NCI-H1092 (cell line): Measurements from ENCODE around the gene NR3C1.

Experiments
- DNase-seq: peaks from one replicate; lab custom pipeline; 2025; lab: John Stamatoyannopoulos, UW

NR3C1 gene

GRCh38 chr5:143398451-143399237, 4.8 kb downstream of the NR3C1 start:
- no peak for DNase-seq

GRCh38 chr5:143398053-143398355, 5.5 kb downstream of the NR3C1 start:
- no peak for DNase-seq

- no peak for DNase-seq
These were observed 6.0 kb downstream of the NR3C1 start for GRCh38 chr5:143397302-143398052.

- no peak for DNase-seq
These were observed 7.0 kb downstream of the NR3C1 start for GRCh38 chr5:143396353-143396940.

GRCh38 chr5:143395638-143396352, 7.7 kb downstream of the NR3C1 start:
- DNase-seq, result no peak

GRCh38 chr5:143393524-143393923, 10.0 kb downstream of the NR3C1 start:
- DNase-seq, result no peak

GRCh38 chr5:143390941-143391340, 12.5 kb downstream of the NR3C1 start:
- no peak for DNase-seq

- DNase-seq, result no peak
These were observed 13.2 kb downstream of the NR3C1 start for GRCh38 chr5:143390258-143390657.

- no peak for DNase-seq
These were observed 16.8 kb downstream of the NR3C1 start for GRCh38 chr5:143386725-143387124.

GRCh38 chr5:143384865-143385657, 18.4 kb downstream of the NR3C1 start:
- DNase-seq, result no peak

GRCh38 chr5:143383988-143384387, 19.5 kb downstream of the NR3C1 start:
- DNase-seq, result no peak

GRCh38 chr5:143379606-143380005, 23.9 kb downstream of the NR3C1 start:
- no peak for DNase-seq

GRCh38 chr5:143376911-143377813, 26.3 kb downstream of the NR3C1 start:
- no peak for DNase-seq

GRCh38 chr5:143376195-143376779, 27.2 kb downstream of the NR3C1 start:
- DNase-seq, result no peak

- DNase-seq, result no peak
These were observed 28.8 kb downstream of the NR3C1 start for GRCh38 chr5:143374496-143375217.

- DNase-seq, result no peak
These were observed 30.4 kb downstream of the NR3C1 start for GRCh38 chr5:143373076-143373475.

GRCh38 chr5:143372187-143372829, 31.2 kb downstream of the NR3C1 start:
- no peak for DNase-seq

GRCh38 chr5:143370440-143370839, 33.0 kb downstream of the NR3C1 start:
- no peak for DNase-seq

GRCh38 chr5:143364061-143364460, 39.4 kb downstream of the NR3C1 start:
- no peak for DNase-seq
